Measurements from ENCODE around the gene MRPS35.

The MRPS35 gene

DNA sequence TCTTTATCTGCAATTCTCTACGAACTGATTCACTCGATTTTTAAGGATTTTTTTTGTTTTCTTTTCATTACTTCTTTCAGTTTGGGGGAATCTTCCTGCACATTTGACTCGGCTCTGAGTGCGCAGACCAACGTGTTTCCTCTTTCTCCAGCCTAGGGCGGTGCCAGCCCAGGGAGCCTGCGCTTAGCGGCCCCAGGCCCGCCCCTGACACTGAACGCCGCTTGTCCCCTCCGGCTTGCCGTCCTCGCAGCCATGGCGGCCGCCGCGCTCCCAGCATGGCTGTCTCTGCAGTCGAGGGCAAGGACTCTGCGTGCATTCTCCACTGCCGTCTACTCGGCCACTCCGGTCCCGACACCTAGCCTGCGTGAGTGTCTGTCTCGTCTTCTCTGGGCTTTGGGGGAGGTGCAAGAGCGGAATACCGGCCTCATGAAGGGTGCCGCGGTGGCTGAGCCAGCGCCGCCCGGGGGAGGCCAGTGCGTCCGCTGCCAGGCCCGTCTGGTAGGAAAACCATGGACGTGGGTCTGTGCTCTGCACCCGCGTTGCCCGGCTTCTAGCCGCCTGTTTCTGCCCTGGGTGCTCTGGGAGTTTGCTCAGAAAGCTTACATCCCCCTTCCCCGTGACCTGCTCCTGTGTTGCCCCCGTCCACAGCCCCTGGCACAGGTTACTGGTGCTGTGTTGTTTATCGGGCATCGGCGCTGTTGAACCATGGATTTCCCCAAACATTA is at the start of gene MRPS35:
MRPS35 (plus strand) TSS at position 241 of the 725 bp plus-strand sequence; CDS start at position 253, 12 bp downstream.
- peak; percentile 61 for DNase-seq

DNA sequence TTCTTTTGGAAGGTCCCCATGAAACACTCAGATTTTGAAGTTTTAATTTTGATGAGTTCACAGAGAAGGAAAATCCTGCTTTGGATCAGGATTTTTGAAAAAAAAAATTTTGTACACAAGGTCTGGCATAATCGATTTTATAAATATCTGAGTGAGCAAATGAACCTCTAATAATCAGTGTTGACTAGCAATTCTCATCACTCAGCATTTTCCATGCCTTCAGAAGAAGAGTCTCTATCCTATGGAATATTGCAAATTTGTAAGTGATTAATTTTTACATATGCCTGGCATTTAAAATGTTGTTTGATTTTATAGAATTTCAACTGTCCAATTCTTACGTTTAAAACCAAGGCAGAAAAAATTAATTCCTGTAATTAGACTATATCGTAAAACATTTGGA is 44.9 kb upstream of the MRPS35 start:
- DNase-seq = no peak

DNA sequence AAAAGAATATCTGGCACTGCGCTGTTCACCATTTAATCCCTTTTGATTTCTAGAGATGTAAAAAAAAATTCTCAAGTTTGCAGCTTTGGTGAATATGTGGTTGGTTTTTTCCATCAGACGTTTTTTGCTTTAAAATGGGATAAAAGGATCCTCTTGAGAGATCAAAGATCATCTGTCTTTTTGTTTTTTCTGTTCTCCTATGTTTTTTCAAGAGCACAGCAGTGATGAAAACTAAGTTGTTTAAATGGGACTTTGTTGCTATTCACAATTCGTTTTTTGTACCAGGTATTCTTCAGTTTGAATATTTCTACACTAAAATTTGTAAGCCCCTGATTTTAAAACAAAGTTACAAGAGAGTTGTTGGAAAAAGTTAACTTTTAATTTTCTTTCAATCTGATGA is 44.1 kb upstream of the MRPS35 start:
- DNase-seq = no peak

GRCh38 chr12:27667540-27667939 is 43.1 kb upstream of the MRPS35 start:
- no peak for DNase-seq

- DNase-seq = no peak
These were observed 38.6 kb upstream of the MRPS35 start for GRCh38 chr12:27672051-27672450.

- no peak for DNase-seq
These were observed 38.0 kb upstream of the MRPS35 start for GRCh38 chr12:27672643-27673042.

DNA sequence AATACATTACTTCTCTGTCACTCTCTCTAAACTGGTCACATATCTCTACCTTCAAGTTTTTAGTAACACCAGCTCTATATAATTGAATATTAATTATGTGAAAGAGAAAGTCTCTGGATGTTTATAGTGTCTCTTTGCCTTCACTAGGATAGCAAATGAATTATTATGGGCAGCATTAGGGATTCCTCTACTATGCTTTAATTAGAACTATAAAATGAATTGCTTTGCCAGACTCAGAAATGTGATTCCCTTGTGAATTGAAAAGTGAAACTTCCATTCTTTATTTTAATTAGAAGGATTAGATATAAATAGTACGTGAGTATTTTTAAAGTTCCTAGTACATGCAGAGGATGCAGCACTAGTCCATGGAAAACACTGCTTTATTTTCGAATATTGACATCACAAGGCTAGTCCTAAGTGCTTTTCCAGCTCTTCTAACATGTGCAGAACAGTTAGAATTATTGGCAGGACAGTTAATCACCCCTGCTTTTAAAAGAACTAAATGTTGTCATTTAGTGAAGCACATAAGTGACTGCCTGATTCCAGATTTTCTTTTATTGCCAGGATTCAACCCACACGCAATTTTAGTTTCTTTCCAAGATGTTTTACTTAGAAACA is 37.4 kb upstream of the MRPS35 start:
- DNase-seq = no peak

- no peak for DNase-seq
These were observed 35.6 kb upstream of the MRPS35 start for GRCh38 chr12:27674989-27675388.

GRCh38 chr12:27680619-27681018 is 30.0 kb upstream of the MRPS35 start:
- no peak for DNase-seq

DNA sequence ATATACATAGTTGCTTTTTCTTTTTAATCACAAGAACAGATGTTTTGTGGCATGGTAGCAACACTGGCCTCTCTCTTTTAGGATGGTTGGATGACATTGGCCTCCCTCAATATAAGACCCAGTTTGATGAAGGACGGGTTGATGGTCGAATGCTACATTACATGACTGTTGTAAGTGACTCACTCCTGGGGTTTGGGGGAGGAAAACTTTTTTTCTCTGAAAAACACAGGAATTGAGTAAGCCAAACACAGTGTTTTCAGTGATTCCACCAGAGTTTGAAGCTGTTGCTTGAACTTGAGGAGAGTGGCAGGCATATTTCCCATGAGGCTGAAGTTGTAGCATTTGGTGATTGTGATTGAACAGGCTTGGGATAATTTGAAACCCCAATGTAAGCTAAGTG is 28.1 kb upstream of the MRPS35 start:
- DNase-seq = no peak

DNA sequence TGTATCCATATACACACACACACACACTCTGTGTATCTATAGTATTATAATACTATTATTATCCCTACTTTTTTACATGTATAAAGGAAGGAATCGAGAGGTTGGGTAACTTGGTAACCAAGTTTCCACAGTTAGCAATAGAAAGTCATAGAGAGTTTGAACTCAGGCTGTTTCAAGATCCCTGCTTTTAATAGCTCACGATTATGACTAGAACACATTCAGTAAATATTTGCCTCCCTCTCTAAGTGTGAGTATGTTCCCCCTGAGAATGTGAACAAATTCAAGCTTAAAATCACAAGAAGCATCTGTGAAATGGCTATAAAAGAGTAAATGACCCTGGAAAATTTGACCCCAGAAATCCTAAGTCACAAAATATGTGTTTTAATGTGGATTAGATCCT is 25.4 kb upstream of the MRPS35 start:
- no peak for DNase-seq

GRCh38 chr12:27686147-27686546 is 24.5 kb upstream of the MRPS35 start:
- DNase-seq = no peak

- DNase-seq = no peak
These were observed 22.0 kb upstream of the MRPS35 start for GRCh38 chr12:27688671-27689070.

GRCh38 chr12:27689558-27690180 is 21.0 kb upstream of the MRPS35 start:
- DNase-seq = no peak

- DNase-seq = no peak
These were observed 17.2 kb upstream of the MRPS35 start for GRCh38 chr12:27693403-27693802.

DNA sequence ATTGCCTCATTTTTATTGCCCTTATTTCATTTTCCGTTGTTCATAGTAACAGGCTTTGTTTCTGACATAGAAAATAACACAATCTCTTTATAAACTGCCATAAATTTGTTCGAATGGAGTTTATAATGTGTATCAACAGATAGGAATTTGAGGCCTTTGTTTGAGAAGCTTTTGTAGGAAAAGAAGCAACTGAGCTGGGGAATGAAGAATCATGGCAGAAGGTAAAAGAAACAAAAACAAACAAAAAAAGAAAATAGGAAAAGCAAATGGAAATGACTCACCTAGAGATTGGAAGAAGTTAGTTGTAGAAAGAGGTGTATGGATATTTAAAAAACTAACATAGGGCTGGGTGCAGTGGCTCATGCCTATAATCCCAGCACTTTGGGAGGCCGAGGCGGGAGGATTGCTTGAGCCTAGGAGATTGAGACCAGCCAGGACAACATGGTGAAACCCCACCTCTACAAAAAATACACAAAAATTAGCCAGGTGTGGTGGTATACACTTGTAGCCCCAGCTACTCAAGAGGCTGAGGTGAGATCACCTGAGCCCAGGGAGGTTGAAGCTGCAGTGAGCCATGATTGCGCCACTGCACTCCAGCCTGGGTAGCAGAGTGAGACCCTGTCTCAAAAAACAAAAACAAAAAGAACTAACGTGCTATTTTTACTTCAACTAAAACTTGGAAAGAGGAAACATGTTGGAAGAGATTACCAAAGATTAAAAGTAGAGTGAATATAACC is 14.9 kb upstream of the MRPS35 start:
- no peak for DNase-seq

- DNase-seq = no peak
These were observed 14.4 kb upstream of the MRPS35 start, which contains the start of gene REP15 for GRCh38 chr12:27696293-27696652. Gene REP15, plus strand, starts transcription at chr12:27696447. Its CDS starts 116 bp downstream, at chr12:27696563.

DNA sequence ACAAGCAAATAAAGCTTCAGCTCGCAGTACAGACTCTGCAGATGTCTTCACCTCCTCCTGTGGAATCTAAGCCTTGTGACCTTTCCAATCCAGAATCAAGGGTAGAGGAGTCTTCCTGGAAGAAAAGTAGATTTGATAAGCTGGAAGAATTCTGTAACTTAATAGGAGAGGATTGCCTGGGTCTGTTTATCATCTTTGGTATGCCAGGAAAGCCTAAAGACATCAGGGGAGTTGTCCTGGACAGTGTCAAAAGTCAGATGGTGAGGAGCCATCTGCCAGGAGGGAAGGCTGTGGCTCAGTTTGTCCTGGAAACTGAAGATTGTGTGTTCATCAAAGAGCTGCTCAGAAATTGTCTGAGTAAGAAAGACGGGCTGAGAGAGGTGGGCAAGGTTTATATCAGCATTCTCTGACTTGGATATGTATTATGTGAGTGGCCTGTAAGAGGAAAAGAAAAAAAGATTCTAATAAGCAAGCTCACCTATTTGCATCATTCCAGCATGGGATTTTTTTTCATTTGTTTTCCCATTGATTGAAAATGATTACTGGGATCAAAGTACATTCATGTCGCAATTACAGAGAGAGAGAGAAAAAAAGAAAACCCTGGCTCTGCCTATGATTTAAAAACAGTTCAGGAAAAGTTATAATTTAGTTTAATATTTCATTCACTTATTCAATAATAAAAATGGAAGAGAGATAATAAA is 13.6 kb upstream of the MRPS35 start:
- no peak for DNase-seq

DNA sequence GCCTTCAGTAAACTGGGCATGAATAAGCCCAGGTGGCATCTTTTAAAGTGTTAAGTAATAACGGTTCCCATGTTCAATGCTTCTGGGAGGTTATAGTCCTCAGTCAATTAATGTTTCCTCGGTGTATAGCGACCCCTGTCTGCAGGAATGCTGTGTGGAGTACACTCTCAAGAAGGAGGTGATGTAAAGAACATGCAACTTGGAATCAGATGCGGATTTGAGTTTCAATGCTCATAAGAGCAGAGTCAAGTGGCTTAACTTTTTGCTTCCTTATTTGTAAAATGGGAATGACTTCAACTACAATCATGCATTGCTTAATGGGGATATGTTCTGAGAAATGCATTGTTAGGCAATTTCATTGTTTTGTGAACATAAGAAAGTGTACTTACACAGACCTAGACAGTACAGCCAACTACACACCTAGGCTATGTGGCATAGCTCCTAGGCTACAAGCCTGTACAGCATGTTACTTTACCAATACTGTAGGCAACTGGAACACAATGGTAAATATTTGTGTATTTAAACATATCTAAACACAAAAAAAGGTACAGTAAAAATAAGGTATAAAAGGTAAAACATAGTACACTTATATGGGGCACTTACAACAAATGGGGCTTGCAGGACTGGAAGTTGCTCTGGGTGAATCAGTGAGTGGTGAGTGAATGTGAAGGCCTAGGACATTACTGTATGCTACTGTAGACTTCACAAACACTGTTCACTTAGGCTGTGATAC is 6.7 kb upstream of the MRPS35 start:
- peak; percentile 15 for DNase-seq

DNA sequence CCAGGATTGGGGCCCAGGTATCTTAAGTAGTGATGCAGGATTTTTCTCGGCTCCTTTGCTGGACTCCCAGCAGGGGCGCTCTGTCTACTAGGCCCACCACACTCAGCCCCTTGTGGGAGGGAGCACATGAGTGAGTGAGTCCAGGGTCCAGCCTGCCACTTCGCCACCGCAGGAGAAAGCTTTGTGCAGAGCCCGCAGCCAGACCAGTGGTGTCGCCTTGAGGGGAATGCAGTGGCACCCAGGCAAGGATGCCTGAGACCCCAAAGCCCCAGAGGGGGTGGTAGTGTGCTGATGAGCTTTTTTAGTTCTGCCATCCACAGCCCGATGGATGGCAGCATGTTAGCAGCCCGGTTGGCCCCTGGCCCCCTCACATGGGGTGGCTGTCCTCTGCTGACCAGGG is 5.4 kb upstream of the MRPS35 start:
- no peak for DNase-seq

DNA sequence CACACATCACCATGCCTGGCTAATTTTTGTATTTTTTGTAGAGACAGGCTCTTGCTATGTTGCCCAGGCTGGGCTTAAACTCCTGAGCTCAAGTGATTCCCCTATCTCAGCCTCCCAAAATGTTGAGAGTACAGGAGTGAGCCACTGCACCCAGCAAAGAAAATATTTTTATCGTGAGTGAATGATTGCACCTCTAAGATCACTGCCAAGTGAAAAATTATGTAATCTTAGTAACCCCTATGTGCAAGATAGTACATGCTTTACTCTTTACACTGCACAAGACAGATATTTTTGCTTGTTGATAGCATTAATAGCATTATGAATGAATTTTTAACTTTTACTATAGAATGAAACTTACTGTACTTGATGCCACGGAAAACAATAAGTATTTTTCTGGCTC is 3.4 kb upstream of the MRPS35 start:
- DNase-seq = no peak

DNA sequence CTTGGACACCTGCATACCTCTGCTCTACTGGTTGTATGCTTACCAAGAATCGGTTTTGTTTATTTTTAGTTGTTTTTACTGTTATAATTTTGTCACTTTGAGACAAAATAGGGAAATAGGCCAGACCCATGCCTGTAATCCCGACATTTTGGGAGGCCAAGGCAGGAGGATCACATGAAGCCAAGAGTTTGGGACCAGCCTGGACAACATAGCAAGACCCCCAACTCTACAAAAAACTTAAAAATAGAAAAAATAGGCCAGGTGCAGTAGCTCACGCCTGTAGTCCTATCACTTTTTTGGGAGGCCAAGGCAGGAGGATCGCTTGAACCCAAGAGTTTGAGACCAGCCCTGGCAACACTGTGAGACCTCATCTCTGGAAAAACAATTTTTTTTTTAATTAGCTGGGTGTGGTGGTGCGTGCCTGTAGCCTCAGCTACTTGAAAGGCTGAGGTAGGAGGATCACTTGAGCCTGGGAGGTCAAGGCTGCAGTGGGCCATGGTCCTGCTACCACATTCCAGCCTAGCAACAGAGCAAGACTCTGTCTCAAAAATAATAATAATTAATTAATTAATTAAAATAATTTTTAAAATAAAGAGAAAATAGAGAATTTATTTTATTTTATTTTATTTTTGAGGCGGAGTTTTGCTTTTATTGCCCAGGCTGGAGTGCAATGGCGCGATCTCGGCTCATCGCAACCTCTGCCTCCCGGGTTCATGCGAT is 1.3 kb upstream of the MRPS35 start:
- no peak for DNase-seq
